GDM1 (cell line): ENCODE measurements around the gene MSGN1.

ENCODE experiments used
- DNase-seq: peaks from one replicate; lab custom pipeline; 2025; lab: John Stamatoyannopoulos, UW

The MSGN1 gene, protein sequence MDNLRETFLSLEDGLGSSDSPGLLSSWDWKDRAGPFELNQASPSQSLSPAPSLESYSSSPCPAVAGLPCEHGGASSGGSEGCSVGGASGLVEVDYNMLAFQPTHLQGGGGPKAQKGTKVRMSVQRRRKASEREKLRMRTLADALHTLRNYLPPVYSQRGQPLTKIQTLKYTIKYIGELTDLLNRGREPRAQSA

DNA sequence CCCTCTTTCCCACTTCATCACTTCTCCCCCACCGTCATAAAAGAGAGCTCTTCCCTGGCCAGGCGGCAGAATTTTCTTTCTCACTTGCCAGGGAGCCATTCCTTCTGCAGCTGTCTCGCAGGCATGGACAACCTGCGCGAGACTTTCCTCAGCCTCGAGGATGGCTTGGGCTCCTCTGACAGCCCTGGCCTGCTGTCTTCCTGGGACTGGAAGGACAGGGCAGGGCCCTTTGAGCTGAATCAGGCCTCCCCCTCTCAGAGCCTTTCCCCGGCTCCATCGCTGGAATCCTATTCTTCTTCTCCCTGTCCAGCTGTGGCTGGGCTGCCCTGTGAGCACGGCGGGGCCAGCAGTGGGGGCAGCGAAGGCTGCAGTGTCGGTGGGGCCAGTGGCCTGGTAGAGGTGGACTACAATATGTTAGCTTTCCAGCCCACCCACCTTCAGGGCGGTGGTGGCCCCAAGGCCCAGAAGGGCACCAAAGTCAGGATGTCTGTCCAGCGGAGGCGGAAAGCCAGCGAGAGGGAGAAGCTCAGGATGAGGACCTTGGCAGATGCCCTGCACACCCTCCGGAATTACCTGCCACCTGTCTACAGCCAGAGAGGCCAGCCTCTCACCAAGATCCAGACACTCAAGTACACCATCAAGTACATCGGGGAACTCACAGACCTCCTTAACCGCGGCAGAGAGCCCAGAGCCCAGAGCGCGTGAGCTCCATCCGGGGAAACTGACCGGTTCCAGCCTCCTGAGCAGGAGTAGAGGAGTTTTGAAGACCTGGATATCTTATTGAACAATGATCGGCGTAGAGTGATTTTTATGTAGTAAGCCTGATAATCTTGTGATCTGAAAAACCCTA lies at the start of gene MSGN1:
Gene MSGN1, plus strand, starts transcription at position 65 of the 850 bp plus-strand sequence. Its CDS starts 59 bp downstream, at position 124.
- no peak for DNase-seq

DNA sequence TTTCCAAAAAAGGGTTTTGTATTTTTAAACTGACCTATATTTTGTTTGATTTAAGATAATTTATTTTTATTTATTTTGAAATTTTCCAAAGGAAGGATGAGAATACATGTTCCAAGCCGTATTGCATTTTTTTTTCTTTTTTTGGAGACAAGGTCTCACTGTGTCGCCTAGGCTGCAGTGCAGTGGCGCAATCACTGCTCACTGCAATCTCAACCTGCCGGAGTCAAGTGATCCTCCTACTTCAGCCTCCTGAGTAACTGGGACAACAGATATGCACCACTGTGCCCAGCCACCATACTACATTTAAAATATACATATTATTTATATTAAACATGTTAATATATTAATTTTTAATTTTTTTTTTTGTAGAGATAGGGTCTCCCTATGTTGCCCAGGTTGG lies 47.4 kb upstream of the MSGN1 start:
- no peak for DNase-seq

DNA sequence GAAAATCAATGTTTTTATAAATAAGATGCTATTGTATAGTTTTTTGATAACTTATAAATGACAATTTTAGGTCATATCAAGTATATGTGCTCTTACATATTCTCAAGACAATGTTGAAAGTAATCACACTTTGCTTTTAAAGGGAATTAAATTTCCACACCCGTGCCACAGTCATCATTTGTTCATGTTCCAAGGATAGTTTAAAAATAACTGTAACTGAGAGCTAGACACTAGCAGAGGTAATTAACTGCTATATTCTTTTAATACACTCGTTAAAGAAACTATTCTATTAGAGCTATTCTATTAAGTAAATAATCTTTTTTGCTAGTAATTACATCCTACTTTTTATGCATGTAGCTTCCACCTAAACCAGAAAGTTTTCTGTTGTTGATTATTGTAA lies 44.3 kb upstream of the MSGN1 start:
- DNase-seq, result no peak

DNA sequence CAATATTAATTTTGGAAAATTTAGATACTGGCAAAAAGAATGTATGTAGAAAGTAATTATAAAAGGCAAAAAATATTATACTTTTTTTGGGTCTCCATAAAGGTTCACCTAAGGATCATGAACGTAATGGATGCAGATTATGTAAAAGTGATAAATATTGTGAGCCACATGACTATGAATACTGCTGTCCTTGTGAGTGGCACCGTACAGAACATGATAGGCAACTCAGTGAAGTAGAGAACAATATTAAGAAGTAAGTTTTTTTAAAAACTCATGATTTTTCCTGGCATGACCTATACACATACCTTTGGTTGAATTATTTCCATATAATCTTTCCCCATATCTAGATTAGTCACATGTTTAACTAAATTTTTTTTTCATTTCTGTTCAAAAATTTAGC lies 43.7 kb upstream of the MSGN1 start:
- no peak for DNase-seq

DNA sequence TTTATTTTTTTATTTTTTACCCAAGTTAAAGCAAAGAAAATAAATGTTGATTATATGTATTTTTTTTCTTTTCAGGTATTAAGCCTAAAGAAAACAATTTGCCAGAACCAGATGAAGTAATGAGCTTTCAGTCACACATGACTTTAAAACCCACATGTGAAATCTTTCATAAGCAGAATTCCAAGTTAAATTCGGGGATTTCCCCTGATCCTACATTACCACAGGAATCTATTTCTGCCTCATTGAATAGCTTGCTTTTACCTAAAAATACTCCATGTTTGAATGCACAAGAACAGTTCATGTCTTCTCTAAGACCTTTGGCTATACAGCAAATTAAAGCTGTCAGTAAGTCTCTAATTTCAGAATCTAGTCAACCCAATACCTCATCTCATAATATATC lies 35.7 kb upstream of the MSGN1 start:
- DNase-seq, result no peak

DNA sequence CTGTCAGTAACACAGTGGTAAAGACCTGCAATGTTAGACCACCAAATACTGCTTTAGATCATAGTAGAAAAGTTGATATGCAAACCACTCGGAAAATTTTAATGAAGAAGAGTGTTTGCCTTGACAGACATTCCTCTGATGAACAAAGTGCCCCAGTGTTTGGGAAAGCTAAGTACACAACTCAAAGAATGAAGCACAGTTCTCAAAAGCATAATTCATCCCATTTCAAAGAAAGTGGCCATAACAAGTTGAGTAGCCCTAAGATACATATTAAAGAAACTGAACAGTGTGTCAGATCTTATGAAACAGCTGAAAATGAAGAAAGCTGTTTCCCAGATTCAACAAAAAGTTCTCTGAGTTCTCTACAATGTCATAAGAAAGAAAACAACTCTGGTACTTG lies 34.8 kb upstream of the MSGN1 start:
- DNase-seq, result no peak

DNA sequence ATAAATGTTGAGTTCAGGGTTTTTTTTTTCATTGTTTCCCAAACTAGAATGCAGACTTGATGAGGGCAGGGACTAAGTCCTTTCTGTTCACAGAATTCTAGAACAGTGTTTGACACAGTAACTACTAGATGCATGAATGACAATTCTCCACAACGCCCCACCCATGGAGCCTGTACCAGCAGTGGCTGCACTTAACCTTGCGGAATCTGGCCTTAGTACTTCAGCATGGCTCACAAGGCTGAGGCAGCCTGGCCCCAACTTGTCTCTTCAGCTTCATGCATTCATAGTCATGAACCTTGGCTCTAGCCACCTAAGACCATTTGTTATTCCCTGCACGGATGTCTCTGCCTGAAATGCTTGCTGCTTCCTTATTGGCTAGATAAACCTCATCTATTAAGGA lies 29.5 kb upstream of the MSGN1 start:
- DNase-seq, result no peak

DNA sequence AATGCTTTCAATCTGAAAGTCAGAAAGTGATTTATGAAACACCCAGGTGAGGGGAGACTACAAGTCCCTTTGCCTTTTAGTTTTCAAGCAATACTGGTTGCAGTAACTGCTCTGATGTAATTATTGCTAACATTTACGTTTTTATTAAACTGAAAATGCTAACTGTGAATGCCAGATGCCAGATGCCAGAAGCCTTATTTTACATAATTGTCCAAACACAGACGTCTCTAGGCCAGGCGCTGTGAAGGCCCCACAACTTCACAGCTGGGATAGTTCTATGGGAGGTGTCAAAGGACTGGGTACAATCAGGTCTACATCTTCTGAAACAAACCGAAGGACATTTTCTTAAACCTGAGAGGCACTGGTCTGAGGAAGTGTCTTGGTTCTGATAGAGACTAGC lies 27.5 kb upstream of the MSGN1 start:
- no peak for DNase-seq

DNA sequence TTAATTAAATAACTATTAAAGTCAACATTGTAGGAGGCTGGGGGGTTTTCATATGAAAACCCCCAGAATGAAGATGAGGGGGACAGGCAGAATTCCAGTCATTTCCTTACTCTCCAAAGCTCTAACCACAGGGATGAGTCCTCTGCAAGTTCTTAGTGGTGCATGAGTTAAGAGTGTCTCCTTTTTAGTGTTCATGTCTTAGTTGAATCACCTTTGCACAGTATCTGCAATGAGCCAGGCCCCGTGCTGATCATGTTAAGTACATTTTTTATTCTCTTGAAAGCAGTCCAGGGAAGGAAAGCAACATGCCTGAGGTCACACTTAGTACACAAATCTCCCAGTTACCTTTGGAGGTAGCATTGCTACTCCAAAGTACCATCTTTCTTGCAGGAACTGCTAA lies 25.7 kb upstream of the MSGN1 start:
- DNase-seq, result no peak

DNA sequence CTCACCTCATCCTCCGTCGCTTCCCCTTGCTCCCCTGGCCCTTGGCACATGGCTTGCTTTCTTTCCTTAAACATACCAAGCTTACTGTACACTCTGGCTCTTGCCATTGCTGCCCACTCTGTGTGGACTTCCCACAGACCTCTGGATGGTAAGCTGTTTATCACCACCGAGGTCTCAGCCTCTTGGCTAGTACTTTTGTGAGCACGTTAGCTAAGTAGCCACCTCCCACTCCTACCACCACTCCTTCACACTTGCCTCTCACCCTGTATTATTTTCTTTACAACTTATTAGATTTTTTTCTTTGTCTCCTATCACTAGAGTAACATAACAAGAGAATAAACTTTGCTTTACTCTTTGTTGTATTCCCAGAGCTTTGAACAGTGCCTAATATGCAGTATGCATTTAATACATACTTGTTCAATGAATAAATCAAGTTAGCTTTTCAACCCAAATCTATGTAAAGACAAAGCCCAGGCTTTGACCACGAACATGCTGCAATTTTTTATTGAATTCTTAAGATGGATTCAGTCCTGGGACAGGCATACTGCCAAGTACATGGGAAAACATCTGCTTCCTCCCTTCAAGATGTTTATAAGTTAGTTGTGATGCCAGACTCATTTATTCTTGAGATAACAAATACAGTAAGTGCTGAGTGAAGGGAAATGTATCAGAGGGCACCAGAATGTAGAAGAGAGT lies 25.0 kb upstream of the MSGN1 start:
- DNase-seq, result peak; percentile 20

DNA sequence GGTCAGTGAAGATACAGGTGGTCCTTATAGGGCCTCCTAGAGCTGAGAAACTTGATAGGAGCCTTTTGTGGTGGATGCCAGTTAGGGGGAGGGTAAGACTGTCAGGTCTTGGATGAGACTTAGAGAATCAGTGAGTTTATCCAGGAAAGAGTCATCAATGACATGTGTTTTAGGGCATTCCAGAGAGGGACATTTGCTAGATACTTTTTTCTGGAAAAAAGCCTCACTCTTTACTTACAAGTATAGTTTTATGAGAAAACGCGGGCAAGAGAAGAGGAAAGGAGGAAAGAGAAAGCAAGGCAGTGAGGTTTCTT lies 24.5 kb upstream of the MSGN1 start:
- no peak for DNase-seq

DNA sequence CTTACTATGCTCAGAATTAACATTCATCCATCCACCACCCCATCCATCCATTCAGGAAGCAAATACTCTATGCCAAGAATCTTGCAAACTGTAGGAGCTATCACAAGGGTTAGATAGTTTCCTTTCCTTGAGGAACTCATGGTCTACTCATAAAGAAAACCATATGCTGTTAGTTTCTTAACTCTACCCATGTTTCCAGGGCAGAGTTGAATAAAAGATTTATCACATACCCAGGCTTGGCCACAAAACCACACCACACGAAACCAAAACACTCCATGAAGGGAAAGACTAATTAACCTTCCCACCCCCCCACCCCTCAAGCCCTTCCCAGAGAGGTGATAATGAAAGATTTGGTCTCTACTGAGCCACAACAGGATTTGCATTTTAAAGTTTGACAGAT lies 23.7 kb upstream of the MSGN1 start:
- DNase-seq, result no peak

DNA sequence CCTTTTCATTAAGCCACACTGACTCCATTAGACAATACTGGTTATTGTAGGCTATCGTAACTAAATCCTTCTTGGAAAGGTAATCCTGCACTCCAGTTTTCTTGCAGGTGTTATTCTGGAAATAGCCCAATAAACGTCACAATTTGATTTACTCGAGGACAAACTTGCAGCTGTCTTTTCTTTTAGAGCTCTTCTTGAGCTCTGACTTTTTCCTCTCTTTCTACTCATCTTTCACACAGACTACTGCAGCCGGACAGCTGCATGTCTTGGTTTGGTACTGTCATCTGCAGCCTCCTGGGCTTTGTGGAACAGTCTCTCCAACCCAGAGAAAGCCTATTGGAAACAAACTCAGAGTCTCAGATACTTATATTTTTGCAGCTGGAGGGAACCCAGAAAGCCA lies 23.0 kb upstream of the MSGN1 start:
- no peak for DNase-seq

DNA sequence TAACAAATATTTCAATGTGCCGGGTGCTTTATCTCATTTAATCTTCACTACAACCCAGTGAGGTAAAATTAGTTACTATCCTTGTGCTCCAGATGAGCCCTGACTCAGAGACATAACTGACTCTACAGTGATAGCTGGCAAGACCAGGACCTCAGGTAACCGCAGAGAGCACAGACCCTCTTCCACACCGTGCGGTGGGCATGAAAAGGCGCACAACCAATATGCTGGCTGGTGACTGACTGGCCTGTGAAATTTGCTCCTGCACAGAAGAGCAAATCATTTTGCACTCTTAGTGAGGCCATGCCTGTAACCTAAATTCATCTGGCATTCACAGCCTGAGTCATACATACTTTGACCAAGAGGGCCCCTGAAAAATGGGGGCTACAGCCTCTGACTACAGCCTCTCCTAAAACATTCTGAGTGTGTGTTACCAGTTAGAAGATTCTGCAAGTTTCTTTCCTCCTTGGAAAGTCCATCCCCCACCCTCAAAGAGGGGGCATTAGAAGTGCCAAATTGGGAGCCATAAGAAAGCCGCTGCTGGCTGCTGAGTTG lies 22.4 kb upstream of the MSGN1 start:
- DNase-seq, result no peak

DNA sequence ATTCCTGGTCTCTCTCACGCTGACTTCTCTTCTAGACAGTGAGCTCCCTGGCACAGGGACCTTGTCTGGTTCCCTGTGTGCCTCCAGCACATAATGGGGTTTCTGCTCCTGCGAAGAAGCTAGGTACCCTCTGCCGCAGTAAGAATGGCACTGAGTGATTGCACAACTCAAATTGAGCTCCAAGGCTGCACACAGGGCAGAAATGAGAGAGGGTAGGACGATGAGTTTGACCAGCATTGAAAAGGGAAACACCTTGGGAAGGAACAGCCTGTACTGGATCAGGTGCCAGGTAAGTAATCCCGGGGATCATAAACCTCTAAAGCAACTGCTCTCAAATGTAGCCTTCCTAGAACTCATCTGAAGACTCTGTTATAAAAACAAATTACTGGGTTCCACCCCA lies 21.0 kb upstream of the MSGN1 start:
- no peak for DNase-seq

DNA sequence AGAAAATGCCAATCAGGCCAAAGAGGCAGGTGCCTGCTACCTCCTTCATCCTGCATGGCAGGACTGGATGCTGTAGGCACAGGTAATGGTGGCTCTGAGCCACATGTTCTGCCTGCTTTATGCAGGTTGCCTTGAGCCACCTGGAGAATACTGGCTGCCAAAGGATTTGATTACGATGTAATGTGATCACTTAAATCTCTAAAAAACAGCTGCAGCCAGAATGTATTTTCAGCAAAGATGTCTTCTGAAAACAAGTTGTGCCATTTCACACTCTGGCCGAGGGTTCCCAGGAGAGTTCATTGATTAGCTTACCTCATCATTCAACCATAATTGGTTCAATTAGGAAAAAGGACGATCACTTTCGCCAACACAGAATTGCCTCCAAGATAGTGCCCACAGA lies 17.9 kb upstream of the MSGN1 start:
- DNase-seq, result no peak

DNA sequence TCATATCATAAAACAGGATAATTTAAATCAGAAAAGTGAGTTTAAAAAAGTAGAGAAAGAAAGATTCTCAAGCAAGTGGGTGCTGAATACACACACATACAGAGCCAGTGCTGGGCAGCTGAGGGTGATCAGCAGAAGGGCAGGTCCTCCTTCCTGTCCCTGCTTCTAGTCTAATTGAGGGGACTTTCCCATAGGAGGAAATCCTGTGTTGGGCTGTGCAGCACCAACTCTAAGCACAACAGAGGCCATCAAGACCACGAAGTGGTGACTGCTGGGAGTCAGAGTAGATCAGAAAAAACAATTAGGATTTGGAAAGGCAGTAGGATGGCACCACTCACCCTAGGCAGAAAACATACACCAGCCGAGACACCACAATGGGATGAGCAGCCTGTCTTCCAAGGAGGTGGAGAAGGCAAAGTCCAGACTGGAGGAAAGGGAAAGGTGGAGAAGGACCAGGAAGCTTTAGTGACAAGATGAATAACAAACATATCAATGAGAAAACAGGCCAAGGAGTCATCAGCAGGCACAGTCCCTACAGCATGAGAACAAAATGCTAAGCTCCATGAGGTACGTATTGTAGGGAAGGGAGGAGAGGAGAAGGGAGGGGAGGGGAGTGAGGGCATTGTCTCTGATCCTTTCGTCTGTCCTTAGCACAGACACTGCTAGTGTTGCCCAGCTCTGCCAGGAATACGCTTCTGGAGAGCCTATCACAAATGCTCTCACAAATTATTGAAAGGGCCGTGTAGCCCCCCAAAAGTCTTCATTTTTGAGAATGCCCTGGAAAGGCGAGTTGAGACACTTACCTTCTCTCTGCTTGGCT lies 16.7 kb upstream of the MSGN1 start:
- no peak for DNase-seq

DNA sequence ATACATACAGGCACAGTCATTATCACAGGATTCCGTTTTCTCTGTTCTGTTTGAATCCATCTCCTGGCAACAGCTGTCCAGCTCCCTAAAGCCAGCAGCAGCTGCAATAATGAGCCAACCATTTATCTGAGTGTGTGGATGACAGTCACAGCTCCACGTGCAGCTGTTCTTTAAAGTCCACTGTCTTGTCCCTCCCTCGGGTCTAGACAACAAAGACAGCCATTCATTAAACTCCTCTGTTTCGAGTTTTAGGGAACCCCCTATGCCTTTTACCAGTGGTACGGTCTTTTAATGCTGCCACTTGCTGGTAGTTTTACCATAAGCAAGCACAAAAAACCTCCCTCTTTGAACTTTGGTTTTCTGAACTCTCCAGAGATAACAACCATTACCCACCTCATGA lies 16.0 kb upstream of the MSGN1 start:
- DNase-seq, result no peak

DNA sequence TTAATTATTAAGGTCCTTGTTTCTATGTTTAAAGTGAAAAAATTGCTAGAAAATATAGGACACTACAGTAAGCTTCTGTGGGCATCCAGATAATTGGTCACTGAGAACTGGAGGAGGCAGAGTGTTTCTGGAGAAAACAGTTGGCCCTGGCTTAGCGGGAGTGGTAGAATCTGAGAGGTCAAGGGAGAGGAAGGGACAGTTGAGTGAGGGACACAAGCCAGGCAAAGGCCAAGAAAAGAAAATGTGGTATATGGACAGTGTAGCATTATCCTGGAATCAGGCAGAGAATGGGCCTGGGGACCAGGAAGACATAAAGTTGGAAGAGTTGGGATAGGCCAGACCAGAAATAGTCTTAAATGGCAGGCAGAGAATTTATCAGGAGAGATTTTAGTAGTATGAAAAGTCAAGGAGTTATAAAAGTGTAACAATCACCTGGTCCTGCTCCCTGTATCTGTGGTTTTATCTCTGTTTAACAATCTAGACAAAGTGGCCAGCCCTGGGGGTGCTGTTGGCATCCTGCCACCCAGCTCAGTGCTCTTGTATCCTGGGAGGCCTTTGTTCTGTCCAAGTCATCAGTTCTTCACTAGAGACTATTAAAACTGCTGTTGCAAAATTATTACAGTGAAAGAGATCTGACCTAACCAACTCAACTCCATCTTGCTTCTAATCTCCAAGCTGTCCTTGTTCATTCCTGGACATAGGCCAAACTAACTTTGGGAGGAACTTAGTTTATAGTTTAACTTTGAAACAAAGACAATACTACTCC lies 15.4 kb upstream of the MSGN1 start:
- no peak for DNase-seq

DNA sequence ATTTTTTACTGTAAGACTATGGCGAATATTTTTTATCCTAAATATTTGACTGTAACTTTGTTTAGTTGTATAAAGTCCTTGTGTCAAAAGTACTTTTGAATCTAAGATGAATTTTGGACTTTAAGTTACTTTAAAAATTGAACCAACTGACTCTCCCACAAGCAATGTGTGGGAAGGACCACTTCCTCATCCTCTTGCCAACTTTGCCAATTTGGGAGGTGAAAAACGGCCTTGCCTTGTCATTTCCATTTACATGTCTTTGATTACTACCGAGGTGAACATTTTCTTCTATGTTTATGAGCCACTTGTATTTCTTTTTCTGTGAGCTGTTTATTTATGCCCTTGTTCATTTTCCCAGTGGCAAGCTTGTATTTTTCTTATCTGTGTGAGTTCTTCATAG lies 12.8 kb upstream of the MSGN1 start:
- DNase-seq, result no peak

DNA sequence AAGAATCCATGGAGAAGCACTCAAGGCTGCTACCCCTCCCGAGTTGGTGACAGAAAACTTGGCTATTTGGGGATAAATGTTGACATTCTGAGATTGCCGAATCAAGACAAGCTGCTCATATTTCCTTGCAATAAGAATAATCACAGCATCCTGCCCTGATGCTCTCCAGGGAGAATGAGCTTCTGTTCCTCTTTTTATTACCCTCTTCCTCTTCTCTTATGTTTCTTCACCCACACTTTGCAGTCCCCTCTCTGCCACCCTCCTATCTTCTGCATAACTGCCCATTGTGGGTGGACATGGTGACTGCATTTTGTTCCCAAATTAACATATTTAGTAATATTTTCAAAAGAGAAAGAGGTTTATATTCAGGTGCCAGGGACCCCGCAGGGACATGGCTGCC lies 11.9 kb upstream of the MSGN1 start:
- no peak for DNase-seq

DNA sequence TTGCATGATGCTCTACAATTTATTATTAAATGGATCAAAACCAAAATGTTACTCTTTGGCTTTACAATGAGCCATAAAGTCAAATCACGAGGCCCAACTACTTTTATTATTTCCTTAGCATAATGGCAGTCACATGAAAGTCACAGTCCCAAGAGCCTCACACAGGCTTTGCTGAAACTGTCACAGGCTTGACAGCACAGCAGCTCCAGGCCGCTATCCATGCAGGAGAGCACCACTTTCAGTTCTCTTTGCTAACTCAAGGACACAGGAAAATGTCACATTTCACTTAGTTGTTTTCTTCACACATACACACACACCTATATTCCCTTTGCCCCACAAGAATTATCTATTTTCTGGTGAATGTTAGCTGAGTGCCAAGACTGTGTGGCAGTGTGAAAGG lies 11.1 kb upstream of the MSGN1 start:
- no peak for DNase-seq
